Measurements from ENCODE around the gene CACUL1. TPM values are rescaled to one million over a fixed set of nuclear protein-coding genes. Genes with fewer than 3 reads are reported as not detected.
A peak's percentile ranks its signal among the peaks of the same experiment; 100 is the strongest.

CACUL1 gene
- total and polyA plus RNA-seq, 4 experiments from 2014 or later = 14.9 to 32.3 (median 31.3) TPM

GRCh38 chr10:118758449-118758848 lies 3.7 kb upstream of the CACUL1 start:
- H3K27me3 ChIP-seq (ENCODE audit: insufficient read depth, low read length) = no peaks in the 10 kb centered on the region
- POLR2A ChIA-PET (ENCODE audit: partially characterized antibody) = no interaction called here

GRCh38 chr10:118754229-118754555 lies 578 bp downstream of the CACUL1 start:
- H3K4me1 ChIP-seq (ENCODE audit: insufficient read depth, low read length) = peaks cover 48% of the 10 kb centered on the region

More at GRCh38 chr10:118758449-118758848, 3.7 kb upstream of the CACUL1 start:
- Mint-ChIP-seq H3K36me3 (peaks cover 0 to 11% of the 10 kb centered on the region in 2 donors), H3K27ac (no peak overlapping the region), H3K4me3 (no peak overlapping the region), H3K9me3 (peaks cover 0 to 3% (median 0%) of the 10 kb centered on the region in 8 donors), H3K4me1 (peaks cover 4 to 18% (median 9%) of the 10 kb centered on the region in 4 donors), H3K27me3 (peaks cover 0 to 9% of the 10 kb centered on the region in 2 donors)
- peaks cover 14% of the 10 kb centered on the region for H3K4me1 ChIP-seq (ENCODE audit: insufficient read depth, low read length)
- CTCF ChIA-PET (ENCODE audit: partially characterized antibody) = no interaction called here
- no peak overlapping the region for H3K4me3 ChIP-seq (ENCODE audit: low read length in 2 of 2)
- no peak for DNase-seq
- intact Hi-C loops (cut with micrococcal nuclease) = loop anchor here (5.0 to 10.0 kb wide), 3 partner anchors 714 to 1384 kb away; partner anchors contain the start of genes PDZD8, RAB11FIP2 and RGS10
- H3K36me3 ChIP-seq (ENCODE audit: insufficient read depth, low read length) = no peaks in the 10 kb centered on the region
- H3K9me3 ChIP-seq (ENCODE audit: control insufficient read depth in 1 of 2, low read length in 2 of 2) = no peaks in the 10 kb centered on the region
- no peak overlapping the region for H3K27ac ChIP-seq (ENCODE audit: low read depth, low read length)

GRCh38 chr10:118753331-118754228 lies 1.2 kb downstream of the CACUL1 start:
- DNase-seq = no peak
- Mint-ChIP-seq H3K9me3 (peaks cover 0 to 3% (median 0%) of the 10 kb centered on the region in 8 donors), H3K36me3 (peaks cover 2 to 14% of the 10 kb centered on the region in 2 donors), H3K4me1 (peaks cover 32 to 61% (median 46%) of the 10 kb centered on the region in 4 donors), H3K4me3 (peak overlapping the region; percentile 91 to 95 (median 94)), H3K27ac (peak overlapping the region; percentile 90 to 96 (median 93)), H3K27me3 (peaks cover 0 to 9% of the 10 kb centered on the region in 2 donors)
- intact Hi-C loops (cut with micrococcal nuclease) = loop anchor here (2.0 to 10.0 kb wide), 5 partner anchors 21 to 1379 kb away; partner anchors contain the start of genes EIF3A, NANOS1, PDZD8 and RAB11FIP2
- Histone ChIP-seq H3K36me3 (ENCODE audit: insufficient read depth, low read length) (no peaks in the 10 kb centered on the region), H3K27ac (ENCODE audit: low read depth, low read length) (peak overlapping the region; percentile 87), H3K4me1 (ENCODE audit: insufficient read depth, low read length) (peaks cover 48% of the 10 kb centered on the region), H3K9me3 (ENCODE audit: control insufficient read depth in 1 of 2, low read length in 2 of 2) (no peaks in the 10 kb centered on the region), H3K27me3 (ENCODE audit: insufficient read depth, low read length) (no peaks in the 10 kb centered on the region), H3K4me3 (ENCODE audit: low read length in 2 of 2) (peak overlapping the region; percentile 64 to 74)
- ChIA-PET CTCF (ENCODE audit: partially characterized antibody) (interaction anchor here (0.6 to 2.5 kb wide), 5 partner anchors 15 to 185 kb away, joined by 3 to 17 read pairs (median 7); no protein-coding TSS in a partner anchor), POLR2A (ENCODE audit: partially characterized antibody) (interaction anchor here (0.7 to 2.4 kb wide), 4 partner anchors 20 to 277 kb away, joined by 3 to 39 read pairs (median 14); no protein-coding TSS in a partner anchor)

More at GRCh38 chr10:118754229-118754555, 578 bp downstream of the CACUL1 start:
- Mint-ChIP-seq H3K27ac (peak overlapping the region; percentile 90 to 96 (median 93)), H3K36me3 (peaks cover 0 to 12% of the 10 kb centered on the region in 2 donors), H3K9me3 (peaks cover 0 to 3% (median 0%) of the 10 kb centered on the region in 8 donors), H3K4me1 (peaks cover 29 to 56% (median 41%) of the 10 kb centered on the region in 4 donors), H3K27me3 (peaks cover 0 to 9% of the 10 kb centered on the region in 2 donors), H3K4me3 (peak overlapping the region; percentile 91 to 95 (median 94))
- no peaks in the 10 kb centered on the region for H3K36me3 ChIP-seq (ENCODE audit: insufficient read depth, low read length)
- ChIA-PET POLR2A (ENCODE audit: partially characterized antibody) (interaction anchor here (0.7 to 2.4 kb wide), 9 partner anchors 21 to 1119 kb away, joined by 3 to 39 read pairs (median 4); partner anchors contain the start of genes INPP5F, MCMBP, NANOS1 and RGS10), CTCF (ENCODE audit: partially characterized antibody) (interaction anchor here (1.1 to 2.5 kb wide), 4 partner anchors 15 to 455 kb away, joined by 3 to 17 read pairs (median 12); no protein-coding TSS in a partner anchor)
- no peaks in the 10 kb centered on the region for H3K9me3 ChIP-seq (ENCODE audit: control insufficient read depth in 1 of 2, low read length in 2 of 2)
- peak overlapping the region; percentile 64 to 74 for H3K4me3 ChIP-seq (ENCODE audit: low read length in 2 of 2)
- DNase-seq = peak; percentile 19 to 67 (median 28)
- peak overlapping the region; percentile 87 for H3K27ac ChIP-seq (ENCODE audit: low read depth, low read length)
- H3K27me3 ChIP-seq (ENCODE audit: insufficient read depth, low read length) = no peaks in the 10 kb centered on the region
- intact Hi-C loops (cut with micrococcal nuclease) = loop anchor here (2.0 to 10.0 kb wide), 5 partner anchors 21 to 1379 kb away; partner anchors contain the start of genes EIF3A, NANOS1, PDZD8 and RAB11FIP2

- peak overlapping the region in 1 of 7 donors; percentile 5 for H3K27ac Mint-ChIP-seq
Measured at GRCh38 chr10:118752409-118752808, 2.4 kb downstream of the CACUL1 start.

GRCh38 chr10:118751265-118751664 lies 3.5 kb downstream of the CACUL1 start:
- no peaks in the 10 kb centered on the region for H3K27me3 ChIP-seq (ENCODE audit: insufficient read depth, low read length)
- ChIA-PET POLR2A (ENCODE audit: partially characterized antibody) (no interaction called here), CTCF (ENCODE audit: partially characterized antibody) (interaction anchor here (1.0 kb wide), 1 partner anchor 19 kb away, joined by 5 read pairs; no protein-coding TSS in a partner anchor)
- H3K36me3 ChIP-seq (ENCODE audit: insufficient read depth, low read length) = no peaks in the 10 kb centered on the region
- intact Hi-C loops (cut with micrococcal nuclease) = loop anchor here (10.0 kb wide), 2 partner anchors 706 to 1376 kb away; partner anchors contain the start of genes PDZD8 and RAB11FIP2
- no peaks in the 10 kb centered on the region for H3K9me3 ChIP-seq (ENCODE audit: control insufficient read depth in 1 of 2, low read length in 2 of 2)
- H3K27me3 Mint-ChIP-seq = peaks cover 0 to 3% of the 10 kb centered on the region in 2 donors
- peaks cover 68% of the 10 kb centered on the region for H3K4me1 ChIP-seq (ENCODE audit: insufficient read depth, low read length)
- H3K9me3 Mint-ChIP-seq = peaks cover 0 to 3% (median 0%) of the 10 kb centered on the region in 8 donors
- H3K4me3 Mint-ChIP-seq = peak overlapping the region in 1 of 8 donors; percentile 1
- H3K36me3 Mint-ChIP-seq = peaks cover 17 to 19% of the 10 kb centered on the region in 2 donors
- peaks cover 43 to 83% (median 64%) of the 10 kb centered on the region in 4 donors for H3K4me1 Mint-ChIP-seq
- no peak overlapping the region for H3K27ac ChIP-seq (ENCODE audit: low read depth, low read length)
- no peak for DNase-seq
- peak overlapping the region in 1 of 7 donors; percentile 39 for H3K27ac Mint-ChIP-seq
- no peak overlapping the region for H3K4me3 ChIP-seq (ENCODE audit: low read length in 2 of 2)

More at GRCh38 chr10:118752409-118752808, 2.4 kb downstream of the CACUL1 start:
- Mint-ChIP-seq H3K4me1 (peaks cover 36 to 71% (median 55%) of the 10 kb centered on the region in 4 donors), H3K4me3 (peak overlapping the region; percentile 29 to 79 (median 62)), H3K27me3 (peaks cover 0 to 9% of the 10 kb centered on the region in 2 donors), H3K36me3 (peaks cover 13 to 14% of the 10 kb centered on the region in 2 donors), H3K9me3 (peaks cover 0 to 3% (median 0%) of the 10 kb centered on the region in 8 donors)
- DNase-seq = no peak
- Histone ChIP-seq H3K4me3 (ENCODE audit: low read length in 2 of 2) (no peak overlapping the region), H3K27me3 (ENCODE audit: insufficient read depth, low read length) (no peaks in the 10 kb centered on the region), H3K27ac (ENCODE audit: low read depth, low read length) (no peak overlapping the region), H3K36me3 (ENCODE audit: insufficient read depth, low read length) (no peaks in the 10 kb centered on the region), H3K9me3 (ENCODE audit: control insufficient read depth in 1 of 2, low read length in 2 of 2) (no peaks in the 10 kb centered on the region), H3K4me1 (ENCODE audit: insufficient read depth, low read length) (peaks cover 57% of the 10 kb centered on the region)
- intact Hi-C loops (cut with micrococcal nuclease) = loop anchor here (10.0 kb wide), 2 partner anchors 708 to 1378 kb away; partner anchors contain the start of genes PDZD8 and RAB11FIP2
- CTCF ChIA-PET (ENCODE audit: partially characterized antibody) = no interaction called here
- POLR2A ChIA-PET (ENCODE audit: partially characterized antibody) = no interaction called here

- peak overlapping the region in 1 of 7 donors; percentile 2 for H3K27ac Mint-ChIP-seq
- H3K36me3 Mint-ChIP-seq = peaks cover 7 to 25% of the 10 kb centered on the region in 2 donors
- ChIA-PET POLR2A (ENCODE audit: partially characterized antibody) (no interaction called here), CTCF (ENCODE audit: partially characterized antibody) (no interaction called here)
- Histone ChIP-seq H3K36me3 (ENCODE audit: insufficient read depth, low read length) (no peaks in the 10 kb centered on the region), H3K4me1 (ENCODE audit: insufficient read depth, low read length) (peaks cover 57% of the 10 kb centered on the region), H3K27ac (ENCODE audit: low read depth, low read length) (no peak overlapping the region), H3K9me3 (ENCODE audit: control insufficient read depth in 1 of 2, low read length in 2 of 2) (no peaks in the 10 kb centered on the region), H3K27me3 (ENCODE audit: insufficient read depth, low read length) (no peaks in the 10 kb centered on the region), H3K4me3 (ENCODE audit: low read length in 2 of 2) (no peak overlapping the region)
- H3K9me3 Mint-ChIP-seq = no peaks in the 10 kb centered on the region
- peaks cover 41 to 85% (median 64%) of the 10 kb centered on the region in 4 donors for H3K4me1 Mint-ChIP-seq
- intact Hi-C loops (cut with micrococcal nuclease) = no loop called here
- peak overlapping the region in 1 of 8 donors; percentile 23 for H3K4me3 Mint-ChIP-seq
- H3K27me3 Mint-ChIP-seq = no peaks in the 10 kb centered on the region
- no peak for DNase-seq
Measured at GRCh38 chr10:118748041-118748440, 6.7 kb downstream of the CACUL1 start.
